H1 (cell line): ENCODE data around the gene ITPK1. TPM values are rescaled to one million over a fixed set of nuclear protein-coding genes. Genes with fewer than 3 reads are reported as not detected.
"Not testable (repeated sequence)": the region's sequence is repeated elsewhere in the genome, so short reads cannot be mapped to it uniquely, and the experiment has no call there.

Experiments used
- CTCF ChIA-PET: fragments of 300-600 bp; sonication (Branson Sonifier 250); formaldehyde crosslinking; loops from one replicate; lab custom pipeline; 2021; ENCODE audit not compliant: partially characterized antibody; lab: Charles Lee
- POLR2A ChIA-PET: fragments of 300-600 bp; sonication (Branson Sonifier 250); formaldehyde crosslinking; loops from one replicate; lab custom pipeline; 2021; ENCODE audit warnings: inconsistent platforms; ENCODE audit not compliant: partially characterized antibody; lab: Charles Lee
- DNase-seq, 2 experiments: peaks; one replicate each; pipeline versions ENCODE4 v3.0.0 to v3.0.0-alpha.2; 2010 to 2022; ENCODE audit warnings: low spot score in 2 of 2, low read depth in 1 of 2, mixed read lengths in 1 of 2
- FAIRE-seq: peaks from 2 replicates; lab custom pipeline; 2011; peaks lifted over from hg19 to GRCh38; lab: Jason Lieb, UNC
- H2AFZ ChIP-seq: 2 replicates; pipeline ENCODE4 v1.8.1; 2012; ENCODE audit warnings: low read length, inconsistent platforms
- H2AK5ac ChIP-seq: 2 replicates; pipeline ENCODE4 v1.6.1; 2013; ENCODE audit warnings: low read depth, low read length
- H2BK120ac ChIP-seq: replicated peaks from 2 replicates; pipeline ENCODE3; 2013; ENCODE audit warnings: low read depth, low read length, inconsistent platforms
- H2BK12ac ChIP-seq: 2 replicates; pipeline ENCODE4 v1.6.1; 2013; ENCODE audit warnings: low read depth, low read length
- H2BK15ac ChIP-seq: 2 replicates; pipeline ENCODE4 v1.6.1; 2013; ENCODE audit warnings: low read length
- H2BK20ac ChIP-seq: 2 replicates; pipeline ENCODE4 v1.6.1; 2013; ENCODE audit warnings: low read length
- H2BK5ac ChIP-seq: 2 replicates; pipeline ENCODE4 v1.6.1; 2013; ENCODE audit warnings: low read depth, low read length
- H3K14ac ChIP-seq: 2 replicates; pipeline ENCODE4 v1.6.1; 2013; ENCODE audit warnings: inconsistent platforms; ENCODE audit not compliant: insufficient read length
- H3K18ac ChIP-seq: 2 replicates; pipeline ENCODE4 v1.6.1; 2013; ENCODE audit warnings: low read length; ENCODE audit errors: extremely low read depth
- H3K23ac ChIP-seq: 2 replicates; pipeline ENCODE4 v1.6.1; 2013; ENCODE audit warnings: inconsistent platforms; ENCODE audit not compliant: insufficient read length
- H3K23me2 ChIP-seq: 2 replicates; pipeline ENCODE4 v1.6.1; 2013; ENCODE audit warnings: low read depth, low read length
- H3K27ac ChIP-seq: 2 replicates; pipeline ENCODE4 v1.6.1; 2011; ENCODE audit warnings: low read depth, low read length, inconsistent platforms
- H3K27me3 ChIP-seq, 4 experiments: replicated peaks in 1 of 4; 1 replicate in 1 of 4; 2 replicates in 3 of 4; pipeline versions ENCODE4 v1.6.1 to v1.8.1; 2011 to 2013; ENCODE audit warnings: low read length in 3 of 4, mild to moderate bottlenecking in 3 of 4, inconsistent platforms in 2 of 4, mixed read lengths in 2 of 4, moderate library complexity in 1 of 4; ENCODE audit not compliant: control insufficient read depth in 3 of 4, insufficient read depth in 3 of 4; ENCODE audit errors: extremely low read depth in 1 of 4
- H3K36me3 ChIP-seq, 4 experiments: 2 replicates each; pipeline versions ENCODE4 v1.6.1 to v1.8.1; 2011 to 2013; ENCODE audit warnings: mild to moderate bottlenecking in 4 of 4, low read length in 3 of 4, moderate library complexity in 2 of 4, control low read depth in 1 of 4, inconsistent platforms in 1 of 4; ENCODE audit not compliant: insufficient read depth in 4 of 4, control insufficient read depth in 2 of 4
- H3K4ac ChIP-seq: replicated peaks from 2 replicates; pipeline ENCODE3; 2013; ENCODE audit warnings: low read length, low read depth, mixed read lengths, inconsistent platforms; ENCODE audit not compliant: insufficient read length
- H3K4me1 ChIP-seq, 4 experiments: replicated peaks in 1 of 4; 1 replicate in 1 of 4; 2 replicates in 3 of 4; pipeline versions ENCODE4 v1.6.1 to v1.8.1; 2011 to 2013; ENCODE audit warnings: low read length in 3 of 4, inconsistent platforms in 2 of 4, mixed read lengths in 1 of 4; ENCODE audit not compliant: insufficient read depth in 4 of 4, control insufficient read depth in 3 of 4
- H3K4me2 ChIP-seq, 2 experiments: 2 replicates each; pipeline versions ENCODE4 v1.6.1 to v1.8.1; 2011 to 2013; ENCODE audit warnings: low read depth in 2 of 2, low read length in 2 of 2, control low read depth in 1 of 2, inconsistent platforms in 1 of 2, mild to moderate bottlenecking in 1 of 2; ENCODE audit not compliant: insufficient read depth in 1 of 2
- H3K4me3 ChIP-seq, 4 experiments: fragments of 200-600, 300-600 bp in 1 of 4; sonication (generic), shearing (Covaris generic), sonication (Bioruptor Twin) in 1 of 4; 2 replicates each; pipeline versions ENCODE4 v1.5.1 to v1.8.1; 2011 to 2016; ENCODE audit warnings: low read length in 4 of 4, low read depth in 3 of 4, control low read depth in 2 of 4, inconsistent platforms in 2 of 4, mild to moderate bottlenecking in 2 of 4, mixed read lengths in 1 of 4, moderate library complexity in 1 of 4; ENCODE audit not compliant: insufficient read depth in 2 of 4; ENCODE audit errors: extremely low read depth in 1 of 4
- H3K56ac ChIP-seq: replicated peaks from 2 replicates; pipeline ENCODE3; 2013; ENCODE audit warnings: low read depth, mild to moderate bottlenecking, mixed read lengths, low read length, inconsistent platforms; ENCODE audit not compliant: insufficient read length
- H3K79me1 ChIP-seq: 2 replicates; pipeline ENCODE4 v1.6.1; 2013; ENCODE audit warnings: low read depth, low read length, control low read depth
- H3K79me2 ChIP-seq, 2 experiments: 2 replicates each; pipeline versions ENCODE4 v1.6.1 to v1.8.1; 2012 to 2013; ENCODE audit warnings: low read length in 2 of 2, mild to moderate bottlenecking in 2 of 2, inconsistent platforms in 1 of 2; ENCODE audit not compliant: insufficient read depth in 2 of 2, control insufficient read depth in 1 of 2
- H3K9ac ChIP-seq, 4 experiments: replicated peaks in 1 of 4; 1 replicate in 1 of 4; 2 replicates in 3 of 4; pipeline versions ENCODE4 v1.6.1 to v1.8.1; 2011 to 2013; ENCODE audit warnings: low read depth in 3 of 4, low read length in 3 of 4, control low read depth in 2 of 4, mild to moderate bottlenecking in 2 of 4, moderate library complexity in 2 of 4, inconsistent platforms in 1 of 4; ENCODE audit errors: extremely low read depth in 1 of 4
- H3K9me3 ChIP-seq, 2 experiments: 2 replicates each; pipeline versions ENCODE4 v1.6.1 to v1.8.1; 2012 to 2013; ENCODE audit warnings: mild to moderate bottlenecking in 2 of 2, moderate library complexity in 2 of 2, control low read depth in 1 of 2, inconsistent platforms in 1 of 2, low read depth in 1 of 2, low read length in 1 of 2, mixed read lengths in 1 of 2; ENCODE audit not compliant: insufficient read depth in 2 of 2
- H4K20me1 ChIP-seq, 2 experiments: replicated peaks in 1 of 2; 2 replicates each; pipeline versions ENCODE3 to v1.8.1; 2011 to 2013; ENCODE audit warnings: inconsistent platforms in 2 of 2, low read length in 2 of 2, mild to moderate bottlenecking in 1 of 2; ENCODE audit not compliant: insufficient read depth in 2 of 2, control insufficient read depth in 1 of 2
- H4K5ac ChIP-seq: 2 replicates; pipeline ENCODE4 v1.6.1; 2013; ENCODE audit warnings: low read length, low read depth, mixed read lengths, inconsistent platforms; ENCODE audit not compliant: insufficient read length
- H4K8ac ChIP-seq: 2 replicates; pipeline ENCODE4 v1.8.0; 2013; ENCODE audit warnings: mild to moderate bottlenecking, moderate library complexity, low read length, inconsistent platforms; ENCODE audit not compliant: insufficient read depth; ENCODE audit errors: extremely low read depth
- H4K91ac ChIP-seq: replicated peaks from 2 replicates; pipeline ENCODE3; 2013; ENCODE audit warnings: low read length, mixed read lengths, inconsistent platforms; ENCODE audit not compliant: insufficient read length
- WGBS, 2 experiments: shearing (Covaris generic) in 1 of 2; methylation state at CpG; one replicate each; pipeline versions ENCODE4 v1.1.6 to v1.1.7; 2013 to 2015; ENCODE audit warnings: low lambda C conversion rate in 2 of 2, mixed read lengths in 2 of 2, inconsistent platforms in 1 of 2, low coverage in 1 of 2, missing lambda C conversion rate in 1 of 2; ENCODE audit not compliant: insufficient replicate concordance in 2 of 2, insufficient coverage in 1 of 2, insufficient read length in 1 of 2; ENCODE audit errors: extremely low coverage in 1 of 2, missing lambda C conversion rate in 1 of 2; 5-methylcytosine and 5-hydroxymethylcytosine counted together
- polyA plus RNA-seq, 7 experiments: library from polyadenylated mRNA; depleted of rRNA in 3 of 7; stranded (reverse) in 5 of 7; unstranded in 2 of 7; fragments of >200 nt in 5 of 7; fragments of 200-250 nt in 2 of 7; gene quantifications; 1 replicate in 5 of 7; 2 replicates in 1 of 7; 4 replicates in 1 of 7; pipeline versions ENCODE4 v1.2.1 to v1.2.3, GENCODE V29; 2011 to 2013; ENCODE audit warnings: missing spikeins in 2 of 7, mixed read lengths in 2 of 7
- total RNA-seq: library from RNA; stranded (reverse); fragmentation: NEBNext Ultra II Directional; extraction: Animal tissue kit (Norgen Biotek cat#: 25700); gene quantifications from 2 replicates; pipeline ENCODE4 v1.2.1, GENCODE V29; 2021

Gene ITPK1
- total and polyA plus RNA-seq, 2 of the 8 experiments (the other 6 are each of a cell fraction or from before 2014, with no cell fraction given), result 108 to 143 TPM

- H3K9ac ChIP-seq, H4K8ac ChIP-seq, H4K91ac ChIP-seq, H3K23ac ChIP-seq, H3K14ac ChIP-seq, H3K4ac ChIP-seq, FAIRE-seq, H2BK15ac ChIP-seq, H2AK5ac ChIP-seq, H3K9me3 ChIP-seq, H3K4me2 ChIP-seq, H3K79me2 ChIP-seq, H3K23me2 ChIP-seq, H3K18ac ChIP-seq, H2BK20ac ChIP-seq, H2BK120ac ChIP-seq, H2BK12ac ChIP-seq, H4K20me1 ChIP-seq, H3K79me1 ChIP-seq, H3K56ac ChIP-seq, H3K4me1 ChIP-seq, H3K27ac ChIP-seq, H3K4me3 ChIP-seq, CTCF ChIA-PET, H2AFZ ChIP-seq, H3K27me3 ChIP-seq, DNase-seq, H4K5ac ChIP-seq, H3K36me3 ChIP-seq, POLR2A ChIA-PET, H2BK5ac ChIP-seq: not testable (repeated sequence)
- 92% methylated on average over 7 of the region's 7 CpGs; no CpG with 5 or more reads in 1 of the 2 experiments for WGBS, 2 experiments
Measured at GRCh38 chr14:93158349-93158748, 42.6 kb upstream of the ITPK1 start.
